B cell (primary cell): ENCODE data around the gene EIF2B2. TPM values are rescaled to one million over a fixed set of nuclear protein-coding genes. Genes with fewer than 3 reads are reported as not detected.

Source experiments
- ATAC-seq: fragments of 200-7000 bp; cut with Tn5 transposase; one replicate; pipeline ENCODE4 v1.10.0; 2021; ENCODE audit warnings: low read depth, mild to moderate bottlenecking, moderate number of reproducible peaks, moderate library complexity
- CTCF ChIA-PET: fragments of 350-600 bp; sonication (Branson Sonifier 250); formaldehyde crosslinking; loops from one replicate; lab custom pipeline; 2021; ENCODE audit warnings: antibody characterized with exemption, inconsistent platforms; lab: Charles Lee
- POLR2A ChIA-PET: fragments of 350-600 bp; sonication (Branson Sonifier 250); formaldehyde crosslinking; loops from one replicate; lab custom pipeline; 2021; ENCODE audit warnings: antibody characterized with exemption; lab: Charles Lee
- DNase-seq: peaks from one replicate; pipeline ENCODE4 v3.0.0; 2013
- H2AFZ ChIP-seq: 2 replicates; pipeline ENCODE4 v1.6.1; 2012; ENCODE audit warnings: mild to moderate bottlenecking, low read depth, low read length; ENCODE audit not compliant: insufficient read depth, poor library complexity, severe bottlenecking
- H3K27ac ChIP-seq, 2 donors: 1 replicate in 1 of 2; 2 replicates in 1 of 2; pipeline ENCODE4 v1.5.1; 2012 to 2013; ENCODE audit warnings: low read length in 2 of 2, mild to moderate bottlenecking in 2 of 2, moderate library complexity in 1 of 2
- H3K27me3 ChIP-seq, 4 experiments: fragments of 200-600 bp in 1 of 4; sonication (generic) in 1 of 4; replicated peaks in 1 of 4; 1 replicate in 2 of 4; 2 replicates in 2 of 4; pipeline versions ENCODE4 v1.6.1 to v1.7.0; 2013 to 2016; ENCODE audit warnings: low read length in 3 of 4, mild to moderate bottlenecking in 2 of 4, mixed read lengths in 1 of 4, moderate library complexity in 1 of 4; ENCODE audit not compliant: insufficient read depth in 4 of 4, control insufficient read depth in 3 of 4; ENCODE audit errors: control extremely low read depth in 1 of 4
- H3K36me3 ChIP-seq, 2 experiments: replicated peaks in 1 of 2; 1 replicate in 1 of 2; 2 replicates in 1 of 2; pipeline versions ENCODE4 v1.6.1 to v1.7.1; 2013; ENCODE audit warnings: low read length in 1 of 2; ENCODE audit not compliant: insufficient read depth in 2 of 2, control insufficient read depth in 1 of 2; ENCODE audit errors: control extremely low read depth in 1 of 2, extremely low read depth in 1 of 2
- H3K4me1 ChIP-seq, 2 donors: fragments of 200-600 bp in 1 of 2; sonication (generic) in 1 of 2; 1 replicate in 1 of 2; 2 replicates in 1 of 2; pipeline versions ENCODE4 v1.5.1 to v1.6.1; 2013 to 2017; ENCODE audit warnings: low read length in 2 of 2; ENCODE audit not compliant: control insufficient read depth in 2 of 2, insufficient read depth in 2 of 2
- H3K4me2 ChIP-seq: replicated peaks from 2 replicates; pipeline ENCODE3; 2012; ENCODE audit warnings: mild to moderate bottlenecking, low read depth, low read length; ENCODE audit not compliant: poor library complexity, severe bottlenecking
- H3K4me3 ChIP-seq, 5 experiments: fragments of 200-600 bp in 1 of 5; sonication (generic) in 1 of 5; 1 replicate in 3 of 5; 2 replicates in 2 of 5; pipeline versions ENCODE4 v1.5.1 to v1.7.0; 2011 to 2016; ENCODE audit warnings: low read length in 4 of 5, mild to moderate bottlenecking in 4 of 5, low read depth in 2 of 5, control low read depth in 1 of 5, moderate library complexity in 1 of 5; ENCODE audit not compliant: insufficient read depth in 1 of 5; ENCODE audit errors: control extremely low read depth in 1 of 5, extremely low read depth in 1 of 5
- H3K79me2 ChIP-seq: fragments of 200-600 bp; sonication (generic); one replicate; pipeline ENCODE4 v1.6.0; 2016; ENCODE audit warnings: low read length; ENCODE audit not compliant: control insufficient read depth, insufficient read depth
- H3K9ac ChIP-seq: fragments of 200-600 bp; sonication (generic); 2 replicates; pipeline ENCODE4 v1.6.1; 2017; ENCODE audit warnings: mild to moderate bottlenecking, low read length, moderate library complexity
- H3K9me3 ChIP-seq, 3 donors: one replicate each; pipeline versions ENCODE4 v1.6.1 to v1.7.1; 2013; ENCODE audit warnings: low read length in 2 of 3; ENCODE audit not compliant: control insufficient read depth in 2 of 3, insufficient read depth in 1 of 3; ENCODE audit errors: control extremely low read depth in 1 of 3
- H4K20me1 ChIP-seq: 2 replicates; pipeline ENCODE4 v1.6.0; 2012; ENCODE audit warnings: mild to moderate bottlenecking, low read length; ENCODE audit not compliant: insufficient read depth, control insufficient read depth, poor library complexity, severe bottlenecking
- H3K27ac Mint-ChIP-seq: one replicate; pipeline ENCODE4 v1.8.0; 2021; ENCODE audit warnings: mixed read lengths
- H3K27me3 Mint-ChIP-seq: one replicate; pipeline ENCODE4 v1.8.0; 2021; ENCODE audit warnings: mixed read lengths
- H3K4me1 Mint-ChIP-seq: one replicate; pipeline ENCODE4 v1.8.0; 2021; ENCODE audit warnings: mixed read lengths
- H3K4me3 Mint-ChIP-seq: one replicate; pipeline ENCODE4 v1.8.0; 2021; ENCODE audit warnings: mixed read lengths
- H3K9me3 Mint-ChIP-seq: one replicate; pipeline ENCODE4 v1.8.0; 2022; ENCODE audit warnings: mixed read lengths; ENCODE audit not compliant: insufficient read depth
- CTCF ChIP-seq: fragments of 200-600 bp; IDR thresholded peaks from one replicate; pipeline ENCODE4 v1.8.0; 2022; ENCODE audit warnings: antibody characterized with exemption, mild to moderate bottlenecking
- EZH2 ChIP-seq: IDR thresholded peaks from 2 replicates; pipeline ENCODE4 v1.6.1; 2012; ENCODE audit warnings: borderline replicate concordance, low read depth, mild to moderate bottlenecking, moderate library complexity, low read length; ENCODE audit not compliant: insufficient read depth, poor library complexity, severe bottlenecking
- WGBS: methylation state at CpG from one replicate; pipeline ENCODE4 v1.1.5; 2013; ENCODE audit warnings: missing lambda C conversion rate; ENCODE audit not compliant: insufficient coverage; 5-methylcytosine and 5-hydroxymethylcytosine counted together
- intact Hi-C: fragments of 100-400 bp; cut with micrococcal nuclease; formaldehyde crosslinking; loops from one replicate; pipeline ENCODE4 v1.10.0; 2022
- polyA plus RNA-seq: library from polyadenylated mRNA; depleted of rRNA; stranded (reverse); fragments of >200 nt; gene quantifications from 2 replicates; pipeline ENCODE4 v1.2.3, GENCODE V29; 2012
- total RNA-seq, 2 donors: library from RNA; stranded (reverse); fragments of 120-200 nt in 1 of 2; gene quantifications; 1 replicate in 1 of 2; 2 replicates in 1 of 2; pipeline versions ENCODE4 v1.2.3 to v1.2.4, GENCODE V29; 2013 to 2022

EIF2B2 gene
- total and polyA plus RNA-seq, 2 donors (not counting 1 experiment from before 2014, with no cell fraction given) = 25.5 to 27.6 TPM

DNA sequence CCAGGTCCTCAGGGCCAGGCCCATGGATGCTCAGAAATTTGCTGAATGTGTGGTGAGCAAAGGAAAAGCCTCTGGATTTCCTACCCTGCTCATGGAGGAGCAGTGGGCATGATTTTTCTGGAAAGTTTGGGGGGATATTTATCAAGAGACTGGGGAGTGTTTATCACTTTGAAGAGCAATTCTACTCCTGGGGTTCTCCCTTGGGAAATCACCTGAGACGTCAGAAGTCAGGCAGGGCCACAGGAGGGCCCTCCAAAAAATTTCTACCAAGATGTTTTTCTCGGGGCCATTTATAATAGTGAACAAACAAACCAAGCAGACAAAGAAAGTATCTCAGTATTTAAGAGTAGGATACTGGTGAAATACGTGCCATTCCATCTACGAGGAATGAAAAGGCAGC lies 20.1 kb upstream of the EIF2B2 start:
- intact Hi-C loops = no loop called here
- Histone ChIP-seq H3K36me3 (no peaks in the 10 kb centered on the region), H3K4me2 (no peak overlapping the region), H3K4me3 (no peak overlapping the region), H4K20me1 (no peaks in the 10 kb centered on the region), H3K4me1 (no peaks in the 10 kb centered on the region), H2AFZ (no peak overlapping the region), H3K9ac (no peak overlapping the region), H3K27ac (no peak overlapping the region), H3K9me3 (no peaks in the 10 kb centered on the region), H3K27me3 (no peaks in the 10 kb centered on the region), H3K79me2 (no peaks in the 10 kb centered on the region)
- ChIA-PET POLR2A (no interaction called here), CTCF (interaction anchor here (0.6 kb wide), 1 partner anchor 42 kb away, joined by 3 read pairs; no protein-coding TSS in a partner anchor)
- DNase-seq (no peak), ATAC-seq (no peak)
- Mint-ChIP-seq H3K4me1 (no peaks in the 10 kb centered on the region), H3K9me3 (no peaks in the 10 kb centered on the region), H3K27me3 (no peaks in the 10 kb centered on the region), H3K4me3 (no peak overlapping the region), H3K27ac (no peak overlapping the region)
- 76% methylated on average over 3 of the region's 4 CpGs for WGBS
- TF ChIP-seq CTCF (no peak), EZH2 (no peak)

GRCh38 chr14:74983343-74983742 lies 19.4 kb upstream of the EIF2B2 start:
- 100% methylated on average over 1 of the region's 1 CpG for WGBS
- no peak overlapping the region for H3K4me3 ChIP-seq
- Mint-ChIP-seq H3K27ac (no peak overlapping the region), H3K4me1 (no peaks in the 10 kb centered on the region), H3K9me3 (no peaks in the 10 kb centered on the region), H3K4me3 (no peak overlapping the region), H3K27me3 (no peaks in the 10 kb centered on the region)
- TF ChIP-seq CTCF (no peak), EZH2 (no peak)
- no peak overlapping the region for H3K9ac ChIP-seq
- H3K9me3 ChIP-seq = no peaks in the 10 kb centered on the region
- H3K79me2 ChIP-seq = no peaks in the 10 kb centered on the region
- ATAC-seq (no peak), DNase-seq (no peak)
- intact Hi-C loops = no loop called here
- no peak overlapping the region for H2AFZ ChIP-seq
- no peaks in the 10 kb centered on the region for H4K20me1 ChIP-seq
- no peak overlapping the region for H3K4me2 ChIP-seq
- H3K27me3 ChIP-seq = no peaks in the 10 kb centered on the region
- POLR2A ChIA-PET = no interaction called here
- no peaks in the 10 kb centered on the region for H3K36me3 ChIP-seq
- H3K4me1 ChIP-seq = no peaks in the 10 kb centered on the region
- CTCF ChIA-PET = interaction anchor here (0.7 kb wide), 1 partner anchor 34 kb away, joined by 3 read pairs; no protein-coding TSS in a partner anchor
- no peak overlapping the region for H3K27ac ChIP-seq
